Measurements from ENCODE around the gene FUT1.
"Not testable (repeated sequence)": the region's sequence is repeated elsewhere in the genome, so short reads cannot be mapped to it uniquely, and the experiment has no call there.

Gene FUT1

GRCh38 chr19:48768171-48768753 is 15.8 kb upstream of the FUT1 start:
- ATAC-seq = not testable (repeated sequence)

- ATAC-seq = not testable (repeated sequence)
These were observed 13.4 kb upstream of the FUT1 start for GRCh38 chr19:48765816-48766215.

- ATAC-seq = no peak
These were observed 8.2 kb upstream of the FUT1 start for GRCh38 chr19:48760504-48761205.

- ATAC-seq = no peak
These were observed 5.3 kb upstream of the FUT1 start for GRCh38 chr19:48757741-48758144.

GRCh38 chr19:48757089-48757675 is 4.7 kb upstream of the FUT1 start:
- ATAC-seq = no peak

- no peak for ATAC-seq
These were observed 4.2 kb upstream of the FUT1 start for GRCh38 chr19:48756686-48757085.

- no peak for ATAC-seq
These were observed 3.8 kb upstream of the FUT1 start for GRCh38 chr19:48756212-48756611.

- ATAC-seq = no peak
These were observed 3.3 kb upstream of the FUT1 start for GRCh38 chr19:48755787-48756186.

- ATAC-seq = no peak
These were observed 2.7 kb upstream of the FUT1 start, which contains the start of gene FGF21 for GRCh38 chr19:48755084-48755641. FGF21 (plus strand) TSS chr19:48755524; CDS start chr19:48756237, 713 bp downstream.

GRCh38 chr19:48751845-48752495 is 471 bp downstream of the FUT1 start:
- ATAC-seq = no peak

- ATAC-seq = no peak
These were observed 1.5 kb downstream of the FUT1 start for GRCh38 chr19:48750771-48751504.

- ATAC-seq = no peak
These were observed 2.1 kb downstream of the FUT1 start for GRCh38 chr19:48750351-48750750.

GRCh38 chr19:48749571-48750198 is 2.8 kb downstream of the FUT1 start:
- ATAC-seq = no peak

- ATAC-seq = peak; percentile 69 to 73
These were observed 5.5 kb downstream of the FUT1 start, which contains the start of gene IZUMO1 for GRCh38 chr19:48746738-48747575. IZUMO1 (minus strand) TSS chr19:48746909; CDS start chr19:48745859, 1,050 bp downstream.

- no peak for ATAC-seq
These were observed 6.3 kb downstream of the FUT1 start for GRCh38 chr19:48746110-48746509.

- peak; percentile 73 to 78 for ATAC-seq
These were observed 7.0 kb downstream of the FUT1 start for GRCh38 chr19:48745208-48745995.

GRCh38 chr19:48742096-48742495 is 10.3 kb downstream of the FUT1 start:
- no peak for ATAC-seq

- ATAC-seq = no peak
These were observed 11.1 kb downstream of the FUT1 start for GRCh38 chr19:48741129-48741999.

Measured in activated CD4-positive, CD25-positive, alpha-beta regulatory T cell treated with anti-CD3 and anti-CD28 coated beads, Interleukin-2, amount 50 U/mL, for 24 hours (primary cell).